ENCODE measurements around the gene MRPS25.
A peak's percentile ranks its signal among the peaks of the same experiment; 100 is the strongest.

Gene MRPS25

GRCh38 chr3:15071699-15072098, 6.6 kb upstream of the MRPS25 start:
- DNase-seq, result no peak
- Histone ChIP-seq H2AK5ac (ENCODE audit: low read length, severe bottlenecking) (no peak overlapping the region), H3K18ac (ENCODE audit: low read depth in 1 of 2, low read length in 2 of 2) (no peak overlapping the region), H3K14ac (ENCODE audit: low read length in 2 of 2) (no peak overlapping the region), H2BK12ac (ENCODE audit: low read length in 2 of 2) (no peak overlapping the region), H4K8ac (ENCODE audit: low read length) (no peak overlapping the region), H3K4me1 (ENCODE audit: control insufficient read depth, insufficient read depth, low read depth, low read length) (peaks cover 2% of the 10 kb centered on the region), H3K9ac (ENCODE audit: low read length) (no peak overlapping the region), H3K27ac (ENCODE audit: low read length, poor library complexity, severe bottlenecking) (no peak overlapping the region), H2BK5ac (ENCODE audit: low read depth, low read length, poor library complexity, severe bottlenecking) (no peak overlapping the region), H4K91ac (ENCODE audit: low read length) (no peak overlapping the region), H3K9me3 (ENCODE audit: control insufficient read depth, low read length) (no peaks in the 10 kb centered on the region), H3K23ac (ENCODE audit: low read length in 2 of 2) (no peak overlapping the region), H3K79me1 (replicated peaks; ENCODE audit: low read length, poor library complexity, severe bottlenecking) (peaks cover 14% of the 10 kb centered on the region), H2BK15ac (ENCODE audit: low read depth, poor library complexity, severe bottlenecking) (no peak overlapping the region), H3K4ac (ENCODE audit: low read depth in 1 of 2, low read length in 2 of 2) (no peak overlapping the region), H3K36me3 (ENCODE audit: control insufficient read depth in 1 of 2, insufficient read depth in 2 of 2, low read depth in 1 of 2, low read length in 2 of 2) (peaks cover 23 to 65% of the 10 kb centered on the region in 2 experiments), H3K4me3 (ENCODE audit: insufficient read depth in 1 of 2, low read depth in 1 of 2, low read length in 2 of 2) (no peak overlapping the region), H2BK120ac (ENCODE audit: low read depth, low read length) (no peak overlapping the region), H3K27me3 (ENCODE audit: control insufficient read depth in 1 of 2, insufficient read depth in 1 of 2, low read length in 2 of 2) (no peaks in the 10 kb centered on the region), H2AFZ (ENCODE audit: low read depth, low read length) (no peak overlapping the region), H3K4me2 (ENCODE audit: low read length, poor library complexity, severe bottlenecking) (no peak overlapping the region)
- WGBS, result 95% methylated on average over 2 of the region's 2 CpGs

- H2AK5ac ChIP-seq (ENCODE audit: low read length, severe bottlenecking), result no peak overlapping the region
Measured at GRCh38 chr3:15069441-15069840, 4.3 kb upstream of the MRPS25 start.

GRCh38 chr3:15066467-15066866, 1.4 kb upstream of the MRPS25 start:
- Histone ChIP-seq H3K4me1 (ENCODE audit: control insufficient read depth, insufficient read depth, low read depth, low read length) (peaks cover 10% of the 10 kb centered on the region), H3K27me3 (ENCODE audit: control insufficient read depth in 1 of 2, insufficient read depth in 1 of 2, low read length in 2 of 2) (no peaks in the 10 kb centered on the region), H3K4me3 (ENCODE audit: insufficient read depth in 1 of 2, low read depth in 1 of 2, low read length in 2 of 2) (no peak overlapping the region), H3K9me3 (ENCODE audit: control insufficient read depth, low read length) (no peaks in the 10 kb centered on the region), H2AK5ac (ENCODE audit: low read length, severe bottlenecking) (no peak overlapping the region), H2AFZ (ENCODE audit: low read depth, low read length) (no peak overlapping the region), H3K9ac (ENCODE audit: low read length) (no peak overlapping the region), H3K4ac (ENCODE audit: low read depth in 1 of 2, low read length in 2 of 2) (no peak overlapping the region), H3K36me3 (ENCODE audit: control insufficient read depth in 1 of 2, insufficient read depth in 2 of 2, low read depth in 1 of 2, low read length in 2 of 2) (peaks cover 0 to 18% of the 10 kb centered on the region in 2 experiments), H4K8ac (ENCODE audit: low read length) (no peak overlapping the region), H3K4me2 (ENCODE audit: low read length, poor library complexity, severe bottlenecking) (no peak overlapping the region), H3K27ac (ENCODE audit: low read length, poor library complexity, severe bottlenecking) (no peak overlapping the region), H2BK120ac (ENCODE audit: low read depth, low read length) (no peak overlapping the region), H3K23ac (ENCODE audit: low read length in 2 of 2) (no peak overlapping the region), H2BK12ac (ENCODE audit: low read length in 2 of 2) (no peak overlapping the region), H3K18ac (ENCODE audit: low read depth in 1 of 2, low read length in 2 of 2) (no peak overlapping the region), H4K91ac (ENCODE audit: low read length) (no peak overlapping the region), H3K79me1 (replicated peaks; ENCODE audit: low read length, poor library complexity, severe bottlenecking) (peaks cover 16% of the 10 kb centered on the region), H3K14ac (ENCODE audit: low read length in 2 of 2) (no peak overlapping the region), H2BK5ac (ENCODE audit: low read depth, low read length, poor library complexity, severe bottlenecking) (no peak overlapping the region), H2BK15ac (ENCODE audit: low read depth, poor library complexity, severe bottlenecking) (no peak overlapping the region)
- DNase-seq, result no peak
- 100% methylated on average over 1 of the region's 3 CpGs for WGBS

More at GRCh38 chr3:15069441-15069840, 4.3 kb upstream of the MRPS25 start:
- Histone ChIP-seq H3K4me1 (ENCODE audit: control insufficient read depth, insufficient read depth, low read depth, low read length) (peaks cover under 1% of the 10 kb centered on the region), H3K4me2 (ENCODE audit: low read length, poor library complexity, severe bottlenecking) (no peak overlapping the region), H2BK15ac (ENCODE audit: low read depth, poor library complexity, severe bottlenecking) (no peak overlapping the region), H3K9ac (ENCODE audit: low read length) (no peak overlapping the region), H3K18ac (ENCODE audit: low read depth in 1 of 2, low read length in 2 of 2) (no peak overlapping the region), H3K4ac (ENCODE audit: low read depth in 1 of 2, low read length in 2 of 2) (no peak overlapping the region), H3K9me3 (ENCODE audit: control insufficient read depth, low read length) (no peaks in the 10 kb centered on the region), H3K27ac (ENCODE audit: low read length, poor library complexity, severe bottlenecking) (no peak overlapping the region), H2AFZ (ENCODE audit: low read depth, low read length) (no peak overlapping the region), H4K91ac (ENCODE audit: low read length) (no peak overlapping the region), H3K14ac (ENCODE audit: low read length in 2 of 2) (no peak overlapping the region), H3K27me3 (ENCODE audit: control insufficient read depth in 1 of 2, insufficient read depth in 1 of 2, low read length in 2 of 2) (no peaks in the 10 kb centered on the region), H3K79me1 (replicated peaks; ENCODE audit: low read length, poor library complexity, severe bottlenecking) (peaks cover 14% of the 10 kb centered on the region), H2BK12ac (ENCODE audit: low read length in 2 of 2) (no peak overlapping the region), H4K8ac (ENCODE audit: low read length) (no peak overlapping the region), H3K23ac (ENCODE audit: low read length in 2 of 2) (no peak overlapping the region), H3K36me3 (ENCODE audit: control insufficient read depth in 1 of 2, insufficient read depth in 2 of 2, low read depth in 1 of 2, low read length in 2 of 2) (peaks cover 16 to 42% of the 10 kb centered on the region in 2 experiments), H3K4me3 (ENCODE audit: insufficient read depth in 1 of 2, low read depth in 1 of 2, low read length in 2 of 2) (no peak overlapping the region), H2BK120ac (ENCODE audit: low read depth, low read length) (no peak overlapping the region), H2BK5ac (ENCODE audit: low read depth, low read length, poor library complexity, severe bottlenecking) (no peak overlapping the region)
- no peak for DNase-seq
- 86% methylated on average over 1 of the region's 1 CpG for WGBS

- Histone ChIP-seq H3K27ac (ENCODE audit: low read length, poor library complexity, severe bottlenecking) (no peak overlapping the region), H4K8ac (ENCODE audit: low read length) (no peak overlapping the region), H2BK120ac (ENCODE audit: low read depth, low read length) (no peak overlapping the region), H3K14ac (ENCODE audit: low read length in 2 of 2) (no peak overlapping the region), H2BK5ac (ENCODE audit: low read depth, low read length, poor library complexity, severe bottlenecking) (no peak overlapping the region), H3K79me1 (replicated peaks; ENCODE audit: low read length, poor library complexity, severe bottlenecking) (peaks cover 13% of the 10 kb centered on the region), H3K4me2 (ENCODE audit: low read length, poor library complexity, severe bottlenecking) (peak overlapping the region; percentile 69), H2BK12ac (ENCODE audit: low read length in 2 of 2) (no peak overlapping the region), H3K27me3 (ENCODE audit: control insufficient read depth in 1 of 2, insufficient read depth in 1 of 2, low read length in 2 of 2) (no peaks in the 10 kb centered on the region), H3K18ac (ENCODE audit: low read depth in 1 of 2, low read length in 2 of 2) (peak overlapping the region in 1 of 2 experiments; percentile 54), H3K4ac (ENCODE audit: low read depth in 1 of 2, low read length in 2 of 2) (no peak overlapping the region), H2AK5ac (ENCODE audit: low read length, severe bottlenecking) (no peak overlapping the region), H2AFZ (ENCODE audit: low read depth, low read length) (peak overlapping the region; percentile 43), H3K4me3 (ENCODE audit: insufficient read depth in 1 of 2, low read depth in 1 of 2, low read length in 2 of 2) (peak overlapping the region in 1 of 2 experiments; percentile 97), H3K4me1 (ENCODE audit: control insufficient read depth, insufficient read depth, low read depth, low read length) (peaks cover 10% of the 10 kb centered on the region), H4K91ac (ENCODE audit: low read length) (no peak overlapping the region), H3K23ac (ENCODE audit: low read length in 2 of 2) (no peak overlapping the region), H2BK15ac (ENCODE audit: low read depth, poor library complexity, severe bottlenecking) (no peak overlapping the region), H3K9ac (ENCODE audit: low read length) (peak overlapping the region; percentile 96), H3K9me3 (ENCODE audit: control insufficient read depth, low read length) (no peaks in the 10 kb centered on the region), H3K36me3 (ENCODE audit: control insufficient read depth in 1 of 2, insufficient read depth in 2 of 2, low read depth in 1 of 2, low read length in 2 of 2) (peaks cover 0 to 11% of the 10 kb centered on the region in 2 experiments)
- WGBS, result 80% methylated on average over 13 of the region's 16 CpGs
- no peak for DNase-seq
Measured at GRCh38 chr3:15065550-15066007, 464 bp upstream of the MRPS25 start.
